GM19452 (cell line): ENCODE measurements around the gene AGAP1.

ENCODE experiments used
- ATAC-seq: cut with Tn5 transposase; IDR thresholded peaks from one replicate; pipeline ENCODE4 v1.9.1; 2021; ENCODE audit not compliant: unreplicated experiment

Gene AGAP1

DNA sequence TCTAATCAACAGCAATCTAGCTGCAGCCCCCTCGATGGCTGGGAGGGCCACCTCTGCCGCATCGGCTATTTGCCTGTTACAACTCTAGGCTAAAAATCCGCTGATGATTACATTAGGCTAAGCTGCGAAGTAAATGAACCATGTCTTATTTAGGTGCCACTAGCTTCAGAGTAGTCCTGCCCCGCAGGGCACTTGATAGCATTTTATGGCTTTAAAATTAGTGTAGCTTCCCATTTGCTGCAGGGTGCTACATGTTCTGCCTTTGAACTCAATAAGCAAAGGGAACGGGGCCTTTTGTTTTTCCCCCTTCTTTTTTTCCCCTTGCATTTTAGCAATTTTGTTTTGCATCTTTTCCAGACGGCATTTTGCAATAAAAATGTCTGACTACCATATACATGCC lies 404.1 kb downstream of the AGAP1 start:
- ATAC-seq, result no peak

DNA sequence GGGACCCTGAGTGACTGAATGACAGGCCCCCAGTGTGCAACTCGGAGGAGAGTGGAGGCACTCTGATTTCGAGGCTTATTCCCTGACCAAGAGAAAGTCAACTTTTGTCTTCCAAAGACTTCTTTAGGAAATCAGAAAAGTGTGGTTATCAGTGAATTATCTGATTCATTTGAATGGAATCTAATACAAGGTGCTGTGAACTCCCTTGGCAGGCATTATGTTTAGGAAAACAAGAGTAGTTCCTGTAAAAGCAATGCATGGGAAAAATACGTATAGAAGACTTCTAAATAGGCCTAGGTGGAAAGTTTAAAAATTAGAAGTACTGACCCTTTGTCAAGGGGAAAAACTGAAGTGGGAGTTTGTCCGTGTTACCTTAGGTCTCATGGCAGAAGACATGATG lies 404.9 kb downstream of the AGAP1 start:
- ATAC-seq, result no peak

DNA sequence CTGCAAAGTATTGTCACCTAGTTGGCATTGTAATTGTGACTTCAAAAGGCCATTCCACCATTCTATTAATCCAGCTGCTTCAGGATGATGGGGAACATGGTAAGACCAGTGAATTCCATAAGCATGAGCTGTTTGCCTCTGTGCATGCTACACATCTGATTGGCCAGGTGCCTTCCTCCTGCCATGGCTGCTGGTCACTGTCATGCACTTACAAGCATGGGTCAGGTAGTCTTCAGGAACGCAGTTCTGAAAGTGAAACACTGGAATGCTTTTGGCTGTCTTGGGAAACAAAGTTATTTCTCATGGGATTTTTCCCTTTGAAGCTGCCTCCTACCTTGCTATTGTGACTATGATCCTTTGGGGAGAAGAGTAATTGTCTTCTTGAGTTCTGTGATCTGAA lies 406.8 kb downstream of the AGAP1 start:
- ATAC-seq, result no peak

DNA sequence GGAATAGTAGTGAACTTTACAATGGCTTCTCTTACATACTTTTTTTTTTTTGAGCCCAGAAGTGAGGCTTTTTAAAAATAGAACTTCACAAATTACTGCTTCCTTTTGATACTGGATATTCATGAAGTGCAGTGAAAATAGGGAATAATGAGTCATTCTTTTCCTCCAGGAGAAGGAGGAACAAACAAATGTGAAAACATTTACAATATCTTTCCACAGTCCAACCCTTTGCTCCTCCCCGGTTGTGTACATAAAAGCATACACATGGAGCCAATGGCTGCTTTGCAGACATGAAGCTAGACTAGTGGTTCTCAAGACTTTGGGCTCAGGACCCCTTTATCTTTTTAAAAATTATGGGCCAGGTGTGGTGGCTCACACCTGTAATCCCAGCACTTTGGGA lies 407.4 kb downstream of the AGAP1 start:
- ATAC-seq, result no peak

DNA sequence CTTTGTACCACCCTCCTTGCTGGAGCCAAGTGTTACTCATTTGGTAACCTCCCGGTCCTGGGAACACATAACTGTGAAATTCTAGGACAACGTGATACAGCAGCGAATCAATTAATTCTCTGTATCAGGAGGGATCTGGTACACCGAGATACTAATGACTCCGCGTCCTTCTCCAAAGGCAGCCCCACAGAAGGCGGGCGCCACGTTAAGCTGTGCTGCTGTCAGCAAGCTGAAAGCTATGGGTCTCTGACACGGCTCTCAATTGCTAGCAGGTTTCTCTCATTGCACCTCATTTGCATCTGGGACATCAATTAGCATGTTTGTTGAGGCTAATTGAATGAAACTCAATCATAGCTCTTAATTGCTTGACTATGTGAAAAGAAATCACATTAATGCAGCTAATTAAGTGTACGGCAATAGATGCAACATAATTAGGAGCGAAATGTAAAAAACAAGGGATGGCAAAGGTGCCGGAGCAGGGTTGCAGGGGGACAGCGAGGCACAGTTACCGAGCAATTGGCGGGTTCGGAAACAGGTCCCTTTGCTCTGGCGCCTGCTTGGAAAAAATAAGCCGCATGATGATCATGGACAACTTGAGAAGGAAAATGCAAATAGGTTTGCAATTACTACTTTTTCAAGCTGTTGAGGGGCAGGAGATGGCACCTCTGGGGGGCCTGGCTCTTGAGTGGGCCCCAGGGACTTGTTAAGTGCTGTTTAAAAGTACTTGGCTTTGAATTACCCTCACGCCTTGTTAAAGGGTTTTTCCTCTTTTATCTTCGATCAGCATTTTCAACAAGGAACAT lies 410.1 kb downstream of the AGAP1 start:
- ATAC-seq, result no peak

DNA sequence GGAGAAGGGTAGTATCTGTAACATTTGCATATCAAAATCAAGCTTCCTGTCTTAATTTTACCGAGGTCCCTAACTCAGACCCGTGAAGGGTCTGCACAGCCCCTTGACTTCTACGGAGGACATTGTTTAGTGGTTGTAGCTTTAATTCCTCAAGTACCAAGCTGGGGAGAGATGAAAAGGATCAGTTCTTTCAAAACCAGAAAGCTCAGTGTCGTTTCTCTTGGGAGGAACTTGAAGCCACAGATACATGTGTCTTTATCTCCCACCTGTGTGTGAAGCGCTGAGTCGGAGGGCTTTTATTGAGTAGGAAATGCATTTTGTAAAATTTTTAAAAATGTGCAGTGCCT lies 410.7 kb downstream of the AGAP1 start:
- ATAC-seq, result no peak

DNA sequence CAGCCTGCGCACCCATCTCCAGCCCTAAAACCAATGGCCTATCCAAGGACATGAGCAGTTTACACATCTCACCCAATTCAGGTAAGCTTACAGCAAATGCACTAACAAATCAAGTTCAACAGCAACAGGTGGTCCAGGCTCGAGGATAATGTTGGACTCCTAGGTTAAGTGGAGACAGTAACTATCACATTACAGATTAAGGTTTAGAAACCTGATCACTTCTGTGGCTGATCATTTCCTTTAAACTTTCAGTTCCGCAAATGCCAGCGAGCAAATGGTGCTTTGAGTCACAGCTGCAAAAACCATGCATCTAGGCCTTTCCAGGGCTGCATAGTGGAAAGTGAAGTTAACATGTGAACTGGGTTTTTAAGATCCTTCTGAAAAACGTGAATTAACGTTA lies 415.0 kb downstream of the AGAP1 start:
- peak; percentile 89 for ATAC-seq

DNA sequence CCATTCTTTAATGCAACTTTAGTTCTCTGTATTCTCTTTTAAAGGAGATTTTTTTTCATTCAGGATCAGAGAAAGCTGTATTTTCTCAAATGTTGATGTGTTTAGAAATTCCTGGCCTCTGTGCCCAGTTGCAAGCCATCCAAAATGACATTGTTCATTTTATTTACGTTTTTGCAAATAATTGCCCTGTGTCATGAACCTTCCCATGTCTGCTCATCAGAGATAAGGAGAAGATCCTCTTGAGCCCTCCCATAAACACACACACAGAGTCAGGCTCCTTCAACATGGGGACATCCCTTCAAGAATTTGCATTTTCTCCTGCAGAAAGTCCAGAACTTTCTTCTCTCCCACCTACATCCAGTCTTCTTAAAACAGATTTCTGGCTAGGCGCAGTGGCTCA lies 415.5 kb downstream of the AGAP1 start:
- no peak for ATAC-seq

DNA sequence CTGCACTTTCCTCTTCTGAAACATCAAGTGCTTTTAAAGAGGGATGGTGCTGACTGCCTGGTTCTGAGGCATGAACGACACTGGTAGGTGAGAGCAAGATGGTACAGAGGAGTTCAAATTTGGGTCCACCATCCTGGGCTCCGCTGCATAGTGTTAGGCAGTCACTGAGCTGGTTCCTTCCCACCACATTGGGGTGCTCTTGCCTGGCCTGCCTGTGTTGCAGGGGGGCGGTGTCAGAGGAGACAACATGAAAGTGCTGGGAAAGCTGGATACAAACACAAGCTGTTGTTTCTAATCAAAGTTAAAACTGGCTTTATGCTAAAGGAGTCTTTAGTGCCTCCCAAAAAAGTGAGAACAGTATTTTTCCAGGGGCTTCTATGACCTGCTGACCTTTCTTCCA lies 416.2 kb downstream of the AGAP1 start:
- ATAC-seq, result no peak

DNA sequence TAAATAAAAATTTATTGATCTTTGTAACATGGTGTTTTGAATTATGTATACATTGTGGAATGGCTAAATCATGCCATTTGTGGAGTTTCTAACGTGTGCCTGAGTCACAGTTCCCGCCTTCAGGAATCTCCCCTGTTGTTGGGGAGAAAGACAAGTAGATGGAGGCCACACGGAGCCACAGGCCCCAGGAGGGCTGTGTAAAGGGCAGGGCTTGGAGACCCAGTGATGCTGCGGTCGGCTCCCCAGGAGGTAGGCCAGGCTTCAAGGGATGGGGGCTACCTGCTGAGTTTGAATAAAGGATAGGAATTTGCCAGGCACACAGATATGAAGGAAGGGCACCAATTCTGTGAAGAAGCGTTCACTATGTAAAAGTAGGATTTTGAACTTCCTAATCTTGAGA lies 417.3 kb downstream of the AGAP1 start:
- no peak for ATAC-seq

DNA sequence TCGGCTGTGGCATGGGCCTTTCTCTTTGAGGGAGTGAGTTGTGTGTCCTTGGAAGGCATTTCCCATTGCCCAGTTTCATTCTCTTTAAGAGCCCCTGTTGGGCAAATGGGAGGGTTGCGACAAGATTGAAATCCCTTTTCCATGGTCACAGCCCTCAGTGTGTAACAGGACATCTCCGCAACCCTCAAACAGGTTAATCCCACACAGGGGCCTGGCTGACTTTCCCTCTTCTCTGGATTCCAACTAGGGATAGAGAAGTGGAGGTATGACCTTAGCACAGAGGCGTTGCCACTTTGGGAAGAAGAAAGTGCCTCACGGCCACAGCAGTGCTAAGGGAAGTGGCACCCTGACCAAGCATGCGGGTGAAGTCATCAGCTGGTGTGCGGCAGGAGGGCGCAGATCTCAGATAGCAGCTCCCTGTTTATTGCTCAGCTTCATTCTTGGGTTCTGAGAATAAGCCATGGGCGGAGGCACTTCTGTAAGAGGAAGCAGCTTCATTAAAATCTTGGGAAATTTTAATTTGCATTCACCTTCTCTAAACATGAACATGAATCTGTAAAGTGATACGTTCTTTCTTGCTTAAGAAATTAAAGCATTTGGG lies 417.9 kb downstream of the AGAP1 start:
- ATAC-seq, result no peak

DNA sequence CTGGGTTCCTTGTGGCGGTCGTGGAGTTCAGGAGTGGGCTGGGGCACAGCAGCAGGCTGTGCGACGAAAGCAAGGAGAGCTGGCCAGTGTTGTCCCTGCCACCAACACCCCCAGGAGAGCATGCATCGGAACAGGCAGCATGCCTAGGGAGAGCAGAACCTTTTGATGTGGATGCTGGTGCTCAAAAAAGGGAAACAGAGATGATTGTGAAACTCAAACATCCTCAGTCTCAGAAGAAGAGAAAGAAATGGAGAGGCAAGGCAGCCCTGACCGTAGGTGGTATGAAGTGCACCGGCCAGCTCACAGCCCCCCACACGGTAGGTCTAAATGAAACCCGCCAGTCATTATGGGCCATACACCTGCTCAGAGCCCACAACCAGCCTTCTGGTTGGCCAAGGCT lies 420.9 kb downstream of the AGAP1 start:
- ATAC-seq, result no peak

DNA sequence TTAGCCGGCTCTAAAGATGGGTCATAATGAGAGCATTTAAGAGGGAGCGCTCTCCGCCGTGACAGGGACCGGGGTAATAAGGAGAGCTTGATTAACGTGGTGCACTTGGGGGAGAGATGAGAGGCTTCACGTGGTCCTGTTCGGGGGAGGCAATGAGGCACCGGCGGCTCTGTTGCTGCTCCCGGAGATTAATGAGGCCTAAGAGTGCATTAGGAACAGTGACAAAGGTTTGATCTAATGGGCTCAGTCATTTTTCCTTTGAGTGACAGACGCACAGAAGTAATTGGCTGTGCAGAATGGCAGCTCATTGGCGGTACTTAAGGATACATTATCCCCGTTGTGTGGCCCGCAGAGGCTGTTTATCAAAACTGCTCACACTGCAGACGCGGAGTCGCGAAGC lies 423.7 kb downstream of the AGAP1 start:
- no peak for ATAC-seq

DNA sequence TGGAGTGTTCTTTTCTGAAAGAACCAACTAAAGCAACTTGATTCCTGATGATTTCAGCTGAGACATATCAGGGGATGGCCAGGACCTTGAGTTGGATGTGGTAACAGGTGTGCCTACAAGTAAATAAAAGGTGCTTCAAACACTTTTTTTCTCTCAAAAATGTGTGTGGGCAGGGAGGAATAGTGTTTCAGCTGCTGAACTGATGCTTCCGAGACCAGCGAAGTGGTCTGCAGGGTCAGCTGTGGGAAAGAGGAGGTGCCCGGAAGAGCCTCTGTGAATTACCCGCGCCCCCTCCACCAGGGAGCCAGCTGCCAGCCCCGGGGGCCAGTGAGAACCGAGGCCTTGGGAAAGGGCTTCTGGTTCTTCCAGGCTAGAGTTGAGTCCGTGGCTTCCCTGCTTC lies 425.0 kb downstream of the AGAP1 start:
- ATAC-seq, result no peak

DNA sequence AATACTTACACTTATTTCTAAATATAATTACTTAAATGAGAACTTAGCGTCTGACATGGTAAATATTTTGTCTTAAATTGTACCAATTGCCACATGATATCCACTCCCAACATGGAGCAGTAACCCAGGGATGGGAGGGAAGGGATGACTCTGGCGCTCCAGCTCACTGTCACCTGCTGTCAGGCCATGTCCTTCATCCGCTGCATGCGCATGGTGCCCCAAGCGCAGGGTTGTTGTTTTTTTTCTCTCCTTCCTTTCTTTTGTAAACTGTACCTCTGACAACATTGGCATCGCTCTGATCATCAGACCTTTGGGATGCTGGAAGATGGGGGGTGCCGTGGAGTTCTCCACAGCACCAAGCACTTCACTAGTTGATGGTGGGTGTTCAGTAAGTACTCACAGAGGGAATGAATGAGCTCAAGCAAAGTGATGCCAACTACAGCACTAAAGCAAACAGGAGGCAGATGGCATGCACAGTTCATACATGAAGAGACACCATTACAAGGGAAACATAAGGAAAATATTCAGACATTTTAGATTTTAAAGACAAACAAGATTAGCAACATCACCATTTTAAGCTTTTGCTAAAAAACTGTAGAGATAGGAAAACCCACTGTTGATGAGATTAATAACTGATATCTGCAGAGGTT lies 426.5 kb downstream of the AGAP1 start:
- ATAC-seq, result no peak

DNA sequence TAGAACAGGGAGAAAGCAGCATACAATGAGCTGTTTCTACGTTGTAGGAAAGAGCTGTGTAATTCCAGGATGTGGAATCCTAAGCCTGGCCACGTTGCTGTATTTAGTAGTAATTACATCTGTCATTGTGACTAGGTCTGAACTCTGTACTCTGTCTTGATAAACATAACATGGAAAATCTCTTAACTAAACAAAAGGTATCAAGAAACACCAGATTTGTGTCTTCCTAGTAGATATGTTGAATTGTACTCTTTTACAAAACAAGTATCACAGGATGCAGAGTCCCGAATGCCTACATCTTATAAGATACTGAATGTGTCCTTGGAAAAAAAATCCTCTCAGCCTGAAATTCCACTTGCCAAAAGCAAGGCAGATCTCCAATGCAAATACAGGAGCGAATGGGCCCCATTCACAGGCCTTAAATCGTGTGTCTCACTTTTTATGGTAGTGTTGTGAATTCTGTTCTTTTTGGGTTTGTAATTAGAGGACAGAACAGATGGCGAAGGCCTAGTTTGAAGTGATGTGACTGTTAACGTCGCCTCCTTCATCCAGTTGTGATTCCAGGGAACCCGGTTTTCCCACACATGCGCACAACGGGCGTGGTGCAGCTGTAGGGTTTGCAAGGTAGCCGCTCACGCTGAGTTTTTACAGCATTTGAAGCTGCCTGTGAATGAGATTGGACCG lies 427.8 kb downstream of the AGAP1 start:
- no peak for ATAC-seq

DNA sequence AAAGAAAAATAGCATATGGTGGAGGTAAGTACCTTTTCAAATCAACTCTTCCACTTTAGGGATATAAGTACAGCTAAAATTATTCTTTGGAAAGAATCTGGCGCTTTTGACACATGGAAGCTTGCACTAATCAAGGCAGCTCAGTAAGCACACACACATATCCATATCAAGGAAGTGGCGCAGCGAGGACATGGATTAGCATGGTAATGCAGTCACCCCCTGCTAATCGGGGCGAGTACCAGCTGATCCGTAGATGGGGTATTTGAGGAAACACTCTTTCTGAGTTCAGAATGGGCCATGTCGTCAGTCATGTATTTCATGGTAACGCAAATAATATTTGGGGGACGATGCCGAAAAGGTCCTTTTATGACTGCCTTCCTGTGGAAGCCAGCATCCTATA lies 429.0 kb downstream of the AGAP1 start:
- ATAC-seq, result no peak

DNA sequence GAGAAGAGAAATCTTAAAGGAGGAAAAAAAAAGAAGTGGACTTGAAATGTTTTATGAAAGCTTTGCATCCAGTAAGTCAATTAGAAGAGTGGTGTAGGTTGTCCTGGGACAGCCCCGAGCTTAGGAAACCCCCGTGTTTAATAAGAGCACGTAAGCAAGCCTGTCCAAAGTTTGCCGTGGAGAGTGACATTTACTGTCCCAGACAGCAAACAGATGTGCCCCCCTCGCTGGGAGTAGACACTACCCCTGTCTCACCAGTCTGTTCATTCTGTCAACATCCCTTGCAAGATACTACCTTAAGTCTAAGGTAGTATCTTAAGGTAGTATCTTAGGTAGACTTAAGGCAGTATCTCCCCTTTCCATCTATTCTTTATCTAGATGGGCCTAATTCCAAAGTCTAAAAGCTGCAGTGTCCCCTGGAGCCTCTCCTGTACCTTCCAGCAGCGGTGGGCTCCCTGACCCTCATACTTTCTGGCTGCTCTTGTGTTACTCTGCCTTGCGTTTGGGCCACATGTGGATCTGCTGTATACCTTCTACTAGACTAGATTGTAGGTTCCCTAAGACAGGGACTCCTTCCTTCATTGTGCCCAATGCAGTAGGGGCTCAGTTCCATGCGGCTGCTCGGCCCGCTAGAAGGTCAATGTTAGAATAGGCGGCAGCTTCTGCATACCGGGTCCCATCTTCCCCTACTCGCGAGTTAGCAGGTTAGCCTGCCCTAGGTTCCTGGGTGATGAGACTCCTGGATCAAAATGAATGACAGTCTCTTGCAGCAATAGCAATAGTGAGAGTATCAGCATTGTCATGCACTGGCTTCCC lies 430.2 kb downstream of the AGAP1 start:
- ATAC-seq, result no peak

DNA sequence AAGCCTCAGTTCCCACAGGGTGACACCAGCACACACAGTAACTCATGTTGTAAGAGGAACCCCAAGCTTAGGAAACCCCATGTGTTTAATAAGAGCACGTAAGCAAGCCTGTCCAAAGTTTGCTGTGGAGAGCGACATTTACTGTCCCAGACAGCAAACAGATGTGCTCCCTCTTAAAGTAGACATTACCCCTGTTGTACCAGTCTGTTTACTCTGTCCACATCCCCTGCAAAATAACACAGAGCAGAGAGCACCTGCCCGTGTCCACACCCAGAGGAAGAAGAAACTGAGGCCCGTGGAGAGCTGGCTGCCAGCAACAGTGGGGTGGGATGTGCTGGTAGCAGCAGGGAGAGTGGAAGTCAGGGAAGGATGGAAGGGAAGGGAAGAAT lies 430.8 kb downstream of the AGAP1 start:
- ATAC-seq, result no peak

DNA sequence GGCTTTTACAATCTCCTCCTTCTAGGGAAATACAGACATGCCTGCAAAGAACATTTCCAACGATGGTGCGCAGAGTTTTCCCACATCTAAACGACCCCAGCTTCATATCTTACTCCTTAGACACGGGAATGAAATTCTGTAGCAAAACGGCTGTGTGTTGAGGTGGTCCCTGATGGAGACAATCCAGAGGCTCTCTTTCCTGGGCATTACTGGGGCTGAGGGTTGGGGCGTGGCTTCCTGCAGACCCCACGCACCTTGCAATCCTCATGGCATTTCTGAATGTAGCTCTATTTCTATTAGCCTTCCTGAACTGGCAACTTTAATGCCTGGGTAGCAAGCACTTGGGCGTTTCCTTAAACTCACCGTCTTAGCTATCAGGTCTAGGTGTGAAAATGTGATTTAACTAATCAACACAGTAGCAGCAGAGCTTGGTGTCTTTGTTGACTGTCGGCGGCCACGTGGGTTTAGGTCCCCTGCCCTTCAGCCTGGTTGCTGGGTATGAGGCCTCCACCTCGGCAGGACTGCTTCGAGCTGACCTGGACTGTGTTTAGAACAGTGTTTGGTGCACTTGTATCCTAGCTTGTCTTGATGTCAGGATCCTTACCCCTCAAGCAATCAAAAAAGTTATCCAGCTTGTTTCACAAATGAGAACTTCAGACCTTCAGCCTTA lies 431.5 kb downstream of the AGAP1 start:
- no peak for ATAC-seq

DNA sequence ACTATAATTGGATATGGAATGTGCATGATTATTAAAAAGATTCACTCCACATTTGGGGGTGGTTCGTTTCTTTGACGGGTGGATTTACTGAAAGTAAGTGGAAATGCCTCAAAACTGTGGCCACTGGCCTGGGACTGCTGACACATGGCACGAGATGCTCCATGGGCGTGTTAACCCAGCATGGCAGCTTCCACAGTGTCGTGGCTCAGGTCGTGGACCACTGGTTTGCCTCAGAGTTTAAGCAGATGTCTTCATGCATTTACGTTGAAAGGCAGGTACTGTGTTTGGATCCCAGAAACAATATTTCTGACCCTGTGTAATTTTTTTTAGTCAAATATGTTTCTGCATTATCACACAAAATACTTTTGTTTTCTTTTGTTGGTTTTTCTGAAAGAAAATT lies 432.4 kb downstream of the AGAP1 start:
- ATAC-seq, result no peak
